Spleen (tissue), 7 donors: Measurements from ENCODE around the gene PRKCA.

ENCODE experiments used
- CTCF ChIP-seq, 11 experiments: fragments of 200-600 bp in 7 of 11; fragments of 450-650 bp in 4 of 11; sonication (generic) in 4 of 11; IDR thresholded peaks in 8 of 11; conservative IDR thresholded peaks in 3 of 11; 1 replicate in 7 of 11; 2 replicates in 4 of 11; pipeline versions ENCODE4 v1.4.0 to v1.8.0; 2016 to 2021; ENCODE audit warnings: antibody characterized with exemption in 11 of 11, inconsistent platforms in 4 of 11, mild to moderate bottlenecking in 1 of 11
- POLR2A ChIP-seq, 3 donors: fragments of 450-650 bp; IDR thresholded peaks; one replicate each; pipeline ENCODE4 v1.5.1; 2017; ENCODE audit warnings: antibody characterized with exemption in 3 of 3, mild to moderate bottlenecking in 1 of 3
- donor health status: DM: no; HTN: no; CAD: no; lungs with moderate emphysema.
- donor health status: DM: no; HTN: no; CAD: no.
- donor health status: DM: no; HTN: no; CAD: no.

- no peak for TF ChIP-seq CTCF (IDR thresholded peaks at IDR 0.05 in 8 of 11, conservative IDR thresholded peaks at IDR 0.05 in 3 of 11)
- TF ChIP-seq POLR2A (IDR thresholded peaks at IDR 0.05), result no peak
Observed at GRCh38 chr17:66698270-66698669, 395.9 kb downstream of the PRKCA start.
